Nephron progenitor cell (in vitro differentiated cells): ENCODE data around the gene NHS.

Source experiments
- DNase-seq: peaks from one replicate; pipeline ENCODE4 v3.0.0; 2021
- H3K27ac Mint-ChIP-seq: 2 replicates; pipeline ENCODE4 v1.8.0; 2021; ENCODE audit warnings: mild to moderate bottlenecking, moderate library complexity, mixed read lengths
- H3K27me3 Mint-ChIP-seq: 2 replicates; pipeline ENCODE4 v1.8.0; 2021; ENCODE audit warnings: mild to moderate bottlenecking, low read depth, mixed read lengths; ENCODE audit not compliant: poor library complexity
- H3K36me3 Mint-ChIP-seq: 2 replicates; pipeline ENCODE4 v1.8.0; 2021; ENCODE audit warnings: low read depth, mixed read lengths
- H3K4me1 Mint-ChIP-seq: 2 replicates; pipeline ENCODE4 v1.8.0; 2021; ENCODE audit warnings: mixed read lengths
- H3K4me3 Mint-ChIP-seq: 2 replicates; pipeline ENCODE4 v1.8.0; 2021; ENCODE audit warnings: mild to moderate bottlenecking, moderate library complexity, mixed read lengths
- H3K9me3 Mint-ChIP-seq: 2 replicates; pipeline ENCODE4 v1.8.0; 2021; ENCODE audit warnings: mild to moderate bottlenecking, moderate library complexity, mixed read lengths
- TF ChIP-seq, protein P1 (sequence below): fragments of 200-600 bp; sonication (generic); IDR thresholded peaks from 2 replicates; pipeline ENCODE4 v1.5.0; 2021; ENCODE audit warnings: antibody characterized with exemption

The NHS gene

DNA sequence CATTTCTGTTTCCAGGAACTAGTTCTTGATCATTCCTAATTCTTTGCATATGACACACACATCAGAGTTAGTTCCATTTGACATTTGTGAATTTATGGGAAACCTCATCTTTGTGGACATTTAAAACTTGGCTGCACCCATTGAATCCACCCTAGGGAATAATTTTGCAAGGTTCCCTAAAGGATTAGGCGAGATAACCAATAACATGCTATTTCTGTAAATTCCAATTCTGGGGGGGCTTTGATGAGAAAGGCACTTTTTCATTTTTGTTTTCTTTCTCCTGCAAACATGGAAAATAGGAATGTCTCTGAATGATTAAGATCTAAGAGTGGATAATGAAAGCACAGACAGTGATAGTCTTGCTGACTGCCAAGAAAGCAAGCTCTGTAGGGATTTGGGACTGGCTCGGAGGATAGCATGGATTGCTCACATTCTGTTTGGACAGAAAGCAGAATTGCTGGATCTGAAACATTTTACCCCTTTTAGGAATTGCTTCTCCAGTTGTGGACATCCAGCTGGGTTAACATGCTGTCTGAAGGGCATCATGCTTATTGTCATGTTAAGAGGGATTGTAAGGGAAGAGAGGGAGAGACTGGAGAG lies 145.1 kb downstream of the NHS start:
- TF ChIP-seq, protein P1, sequence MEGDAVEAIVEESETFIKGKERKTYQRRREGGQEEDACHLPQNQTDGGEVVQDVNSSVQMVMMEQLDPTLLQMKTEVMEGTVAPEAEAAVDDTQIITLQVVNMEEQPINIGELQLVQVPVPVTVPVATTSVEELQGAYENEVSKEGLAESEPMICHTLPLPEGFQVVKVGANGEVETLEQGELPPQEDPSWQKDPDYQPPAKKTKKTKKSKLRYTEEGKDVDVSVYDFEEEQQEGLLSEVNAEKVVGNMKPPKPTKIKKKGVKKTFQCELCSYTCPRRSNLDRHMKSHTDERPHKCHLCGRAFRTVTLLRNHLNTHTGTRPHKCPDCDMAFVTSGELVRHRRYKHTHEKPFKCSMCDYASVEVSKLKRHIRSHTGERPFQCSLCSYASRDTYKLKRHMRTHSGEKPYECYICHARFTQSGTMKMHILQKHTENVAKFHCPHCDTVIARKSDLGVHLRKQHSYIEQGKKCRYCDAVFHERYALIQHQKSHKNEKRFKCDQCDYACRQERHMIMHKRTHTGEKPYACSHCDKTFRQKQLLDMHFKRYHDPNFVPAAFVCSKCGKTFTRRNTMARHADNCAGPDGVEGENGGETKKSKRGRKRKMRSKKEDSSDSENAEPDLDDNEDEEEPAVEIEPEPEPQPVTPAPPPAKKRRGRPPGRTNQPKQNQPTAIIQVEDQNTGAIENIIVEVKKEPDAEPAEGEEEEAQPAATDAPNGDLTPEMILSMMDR = no peak
- Mint-ChIP-seq H3K27me3 (no peaks in the 10 kb centered on the region), H3K9me3 (peaks cover 10% of the 10 kb centered on the region), H3K36me3 (peaks cover 12% of the 10 kb centered on the region), H3K4me3 (no peak overlapping the region), H3K4me1 (peaks cover 20% of the 10 kb centered on the region), H3K27ac (no peak overlapping the region)
- no peak for DNase-seq

DNA sequence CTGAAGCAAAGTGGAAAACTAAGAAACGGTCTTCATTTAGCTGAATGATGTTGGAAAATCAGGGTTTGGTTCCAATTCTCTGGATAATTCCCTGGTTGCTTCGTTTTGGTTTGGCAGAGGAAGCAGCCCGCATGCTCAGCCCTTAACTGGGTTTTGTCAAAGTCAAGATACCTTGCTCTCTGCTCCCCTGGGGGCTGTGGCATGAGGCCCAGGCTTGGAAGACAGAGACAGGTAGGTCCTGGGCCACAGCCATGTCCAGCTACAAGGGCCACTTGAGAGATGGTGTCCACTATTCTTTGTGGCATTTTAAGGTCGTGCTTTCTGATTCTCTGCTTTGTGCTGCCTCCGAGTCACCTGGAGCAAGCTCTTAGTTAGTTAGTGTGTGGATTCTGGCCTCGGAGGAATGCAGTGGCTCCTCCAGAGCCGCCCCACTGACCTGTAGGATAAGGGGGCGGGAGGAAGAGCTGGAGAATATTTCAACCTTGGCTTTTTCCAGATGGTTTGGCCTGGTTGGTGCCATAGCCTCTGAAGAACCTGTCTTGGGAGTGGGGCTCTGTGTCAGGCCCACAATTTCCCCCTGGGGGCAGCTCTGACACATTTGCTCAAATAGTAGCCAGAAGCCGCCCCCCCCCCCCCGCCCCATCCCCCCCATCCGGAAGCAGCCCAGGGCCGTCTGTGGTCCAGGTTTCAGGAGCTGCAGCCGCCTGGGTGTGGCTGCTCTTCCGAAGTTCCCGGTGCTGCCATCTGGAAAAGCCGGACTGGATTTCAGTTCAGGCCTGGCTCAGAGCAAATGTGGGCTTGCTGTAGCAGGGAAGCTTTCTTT lies 147.1 kb downstream of the NHS start:
- TF ChIP-seq, protein P1 = no peak
- peak; percentile 40 for DNase-seq
- Mint-ChIP-seq H3K9me3 (peaks cover 10% of the 10 kb centered on the region), H3K36me3 (peaks cover 12% of the 10 kb centered on the region), H3K27ac (no peak overlapping the region), H3K4me1 (peaks cover 32% of the 10 kb centered on the region), H3K4me3 (no peak overlapping the region), H3K27me3 (no peaks in the 10 kb centered on the region)

DNA sequence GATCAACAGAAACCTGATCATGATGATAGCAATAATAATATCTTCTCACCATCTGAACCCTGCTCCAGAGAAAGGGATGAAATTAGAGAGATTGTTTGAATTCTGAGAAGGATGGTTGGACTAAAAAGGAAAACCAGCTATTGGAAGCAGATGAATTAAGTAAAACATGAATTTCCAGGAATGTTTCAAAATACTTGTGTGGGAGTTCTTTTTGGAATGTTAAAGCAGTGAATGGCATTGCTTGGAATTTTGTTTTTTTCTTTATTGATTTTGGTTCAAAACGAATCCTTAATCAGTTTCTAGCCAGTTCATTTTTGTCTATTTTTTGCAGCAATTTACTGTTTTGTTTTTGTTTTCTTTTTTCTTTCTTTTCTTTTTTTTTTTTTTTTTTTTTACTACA lies 150.3 kb downstream of the NHS start:
- no peaks in the 10 kb centered on the region for H3K9me3 Mint-ChIP-seq
- no peaks in the 10 kb centered on the region for H3K36me3 Mint-ChIP-seq
- no peak for DNase-seq
- peaks cover 59% of the 10 kb centered on the region for H3K4me1 Mint-ChIP-seq
- H3K27ac Mint-ChIP-seq = no peak overlapping the region
- TF ChIP-seq, protein P1 = no peak
- no peaks in the 10 kb centered on the region for H3K27me3 Mint-ChIP-seq
- H3K4me3 Mint-ChIP-seq = no peak overlapping the region

DNA sequence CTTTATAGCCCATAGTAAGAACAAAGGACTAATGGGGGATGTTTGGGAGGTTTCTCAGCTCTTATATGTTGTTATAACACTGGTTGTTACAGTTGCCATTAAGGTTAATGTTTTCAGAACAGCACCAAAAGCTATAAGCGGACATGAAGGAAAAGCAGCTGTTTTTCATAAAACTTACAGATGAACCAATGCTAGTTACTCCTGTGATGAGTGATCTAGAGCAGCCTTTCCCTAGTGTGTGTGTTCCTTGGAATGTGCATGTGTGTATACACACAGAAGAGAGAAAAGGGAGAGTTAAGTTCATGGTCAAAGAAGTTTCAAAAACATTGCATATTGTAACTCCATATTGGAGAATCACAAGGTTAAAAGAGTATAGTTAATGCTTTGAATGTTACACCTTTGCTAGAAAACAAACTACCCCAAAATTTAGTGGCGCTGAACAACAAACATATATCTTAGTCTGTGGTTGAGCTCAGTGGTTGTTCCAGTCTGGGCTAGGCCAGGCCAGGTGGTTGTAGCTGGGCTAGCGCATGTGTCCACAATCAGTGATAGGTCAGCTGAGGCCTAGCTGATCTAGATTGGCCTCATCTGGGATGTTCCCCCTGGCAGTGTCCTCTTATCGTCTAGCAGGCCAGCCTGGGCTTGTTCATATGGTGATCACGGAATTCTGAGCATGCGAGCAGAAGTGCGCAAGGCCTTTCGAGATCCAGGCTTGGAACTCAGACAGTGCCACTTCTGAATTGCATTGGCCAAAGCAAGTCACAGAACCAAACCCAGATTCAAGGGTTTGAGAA lies 151.0 kb downstream of the NHS start:
- Mint-ChIP-seq H3K4me1 (peaks cover 66% of the 10 kb centered on the region), H3K36me3 (no peaks in the 10 kb centered on the region), H3K27ac (no peak overlapping the region), H3K4me3 (no peak overlapping the region), H3K27me3 (no peaks in the 10 kb centered on the region), H3K9me3 (no peaks in the 10 kb centered on the region)
- TF ChIP-seq, protein P1 = no peak
- DNase-seq = no peak

DNA sequence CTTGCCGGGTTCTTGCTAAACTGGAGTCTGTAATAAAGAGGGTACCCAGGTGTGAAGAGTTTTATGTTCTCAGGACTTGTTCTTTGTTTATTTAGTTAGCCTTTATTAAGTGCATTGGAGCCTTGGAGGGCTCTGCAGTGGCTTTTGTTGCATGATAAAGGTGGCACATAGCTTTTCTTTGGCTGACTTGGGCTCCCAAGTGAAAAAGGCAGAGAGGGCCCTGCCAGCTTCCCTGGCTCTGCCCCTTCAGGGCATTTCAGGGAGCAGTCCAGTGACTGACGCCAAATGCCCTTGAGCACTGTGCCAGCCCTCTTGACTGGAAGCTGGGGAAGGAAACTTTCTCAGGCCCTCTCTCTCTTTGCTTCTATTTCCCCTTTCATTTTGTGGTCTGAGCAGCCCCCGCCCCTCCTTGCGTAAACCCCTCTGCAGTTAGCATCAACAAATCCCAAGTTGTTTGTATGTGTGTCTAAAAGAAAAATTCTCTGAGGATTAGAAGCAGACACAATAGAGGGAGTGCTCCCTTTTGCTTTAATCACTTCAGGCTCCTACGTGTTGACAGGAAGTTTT lies 152.2 kb downstream of the NHS start:
- no peaks in the 10 kb centered on the region for H3K36me3 Mint-ChIP-seq
- peak overlapping the region; percentile 43 for H3K27ac Mint-ChIP-seq
- TF ChIP-seq, protein P1 = no peak
- peak overlapping the region; percentile 20 for H3K4me3 Mint-ChIP-seq
- H3K9me3 Mint-ChIP-seq = no peaks in the 10 kb centered on the region
- DNase-seq = no peak
- H3K4me1 Mint-ChIP-seq = peaks cover 71% of the 10 kb centered on the region
- peaks cover 4% of the 10 kb centered on the region for H3K27me3 Mint-ChIP-seq
